GM12878 (cell line): ENCODE results near the gene TEN1. TPM values are rescaled to one million over a fixed set of nuclear protein-coding genes. Genes with fewer than 3 reads are reported as not detected.

Experiments
- ATAC-seq: fragments of 200-7000 bp; cut with Tn5 transposase; 3 replicates; pipeline ENCODE4 v1.9.1; 2020; ENCODE audit warnings: mild to moderate bottlenecking, moderate library complexity
- BruUV-seq: library from RNA; stranded (reverse); fragments of 400-500 nt; replicated peaks from 2 replicates; lab custom pipeline; 2021; lab: Mats Ljungman, UMichigan
- CTCF ChIA-PET: fragments of 300-600 bp; sonication (Branson Sonifier 250); formaldehyde crosslinking; extraction: SDS; loops from one replicate; lab custom pipeline; 2021; ENCODE audit warnings: inconsistent platforms; lab: Yijun Ruan, JAX
- POLR2A ChIA-PET: fragments of 350-600 bp; formaldehyde crosslinking; extraction: SDS; loops from one replicate; lab custom pipeline; 2021; ENCODE audit warnings: inconsistent platforms; lab: Charles Lee
- RAD21 ChIA-PET: fragments of 300-600 bp; sonication (Branson Sonifier 250); formaldehyde crosslinking; loops from one replicate; lab custom pipeline; 2023; ENCODE audit warnings: antibody characterized with exemption; ENCODE audit not compliant: unreplicated experiment; lab: Charles Lee
- SMC1A ChIA-PET: fragments of 300-600 bp; sonication (Branson Sonifier 250); formaldehyde crosslinking; loops from one replicate; lab custom pipeline; 2023; ENCODE audit not compliant: unreplicated experiment, uncharacterized antibody; lab: Charles Lee
- DNase-seq: peaks from one replicate; pipeline ENCODE4 v3.0.0-alpha.2; 2011; ENCODE audit warnings: low read depth, low spot score
- FAIRE-seq: peaks from 3 replicates; lab custom pipeline; 2011; peaks lifted over from hg19 to GRCh38; lab: Jason Lieb, UNC
- H2AFZ ChIP-seq: 2 replicates; pipeline ENCODE4 v1.6.0; 2011; ENCODE audit warnings: low read depth, low read length, control low read depth; ENCODE audit not compliant: control insufficient read depth
- H3K27ac ChIP-seq: 2 replicates; pipeline ENCODE4 v1.5.1; 2011; ENCODE audit warnings: control low read depth; ENCODE audit not compliant: control insufficient read depth, insufficient read depth
- H3K27me3 ChIP-seq, 2 experiments: replicated peaks in 1 of 2; 2 replicates each; pipeline versions ENCODE4 v1.6.0 to v1.6.1; 2011; ENCODE audit warnings: low read length in 1 of 2; ENCODE audit not compliant: control insufficient read depth in 2 of 2, insufficient read depth in 2 of 2
- H3K36me3 ChIP-seq, 2 experiments: 2 replicates each; pipeline ENCODE4 v1.5.1; 2011; ENCODE audit warnings: low read length in 1 of 2; ENCODE audit not compliant: control insufficient read depth in 2 of 2, insufficient read depth in 2 of 2
- H3K4me1 ChIP-seq: 2 replicates; pipeline ENCODE4 v1.6.1; 2011; ENCODE audit warnings: mild to moderate bottlenecking, low read length, moderate library complexity, mixed read lengths; ENCODE audit not compliant: control insufficient read depth, insufficient read depth
- H3K4me2 ChIP-seq: 2 replicates; pipeline ENCODE4 v1.6.0; 2011; ENCODE audit warnings: control low read depth; ENCODE audit not compliant: control insufficient read depth, insufficient read depth
- H3K4me3 ChIP-seq: fragments of 200-600 bp; sonication (generic); 2 replicates; pipeline ENCODE4 v1.5.1; 2016
- H3K79me2 ChIP-seq: 2 replicates; pipeline ENCODE4 v1.6.0; 2011; ENCODE audit warnings: low read length; ENCODE audit not compliant: control insufficient read depth, insufficient read depth
- H3K9ac ChIP-seq: 2 replicates; pipeline ENCODE4 v1.8.0; 2011; ENCODE audit warnings: low read length, control low read depth, mixed read lengths; ENCODE audit not compliant: control insufficient read depth, insufficient read depth
- H3K9me3 ChIP-seq: replicated peaks from 3 replicates; pipeline ENCODE4 v1.5.1; 2011; ENCODE audit warnings: mild to moderate bottlenecking, low read length; ENCODE audit not compliant: control insufficient read depth, insufficient read depth
- H4K20me1 ChIP-seq: 2 replicates; pipeline ENCODE4 v1.6.0; 2011; ENCODE audit not compliant: control insufficient read depth, insufficient read depth
- CHD1 ChIP-seq: IDR thresholded peaks from 2 replicates; pipeline ENCODE4 v1.6.1; 2012; ENCODE audit warnings: low read depth, low read length, improper control_type of control experiment
- CHD2 ChIP-seq: IDR thresholded peaks from 2 replicates; pipeline ENCODE4 v1.6.1; 2011; ENCODE audit warnings: low read depth, low read length, improper control_type of control experiment, borderline replicate concordance
- FOS ChIP-seq: IDR thresholded peaks from 3 replicates; pipeline ENCODE4 v1.6.1; 2011; ENCODE audit warnings: borderline replicate concordance; ENCODE audit not compliant: insufficient read length; ENCODE audit errors: extremely low read depth
- HDGF ChIP-seq: fragments of 450-650 bp; IDR thresholded peaks from 2 replicates; pipeline ENCODE4 v1.6.1; 2016; ENCODE audit warnings: antibody characterized with exemption
- IRF4 ChIP-seq: IDR thresholded peaks from 2 replicates; pipeline ENCODE4 v1.6.1; 2011; ENCODE audit warnings: low read depth, low read length
- MLLT1 ChIP-seq: fragments of 450-650 bp; IDR thresholded peaks from 2 replicates; pipeline ENCODE4 v1.6.1; 2016; ENCODE audit warnings: mild to moderate bottlenecking
- MXI1 ChIP-seq: fragments of 150-350 bp; IDR thresholded peaks from 2 replicates; pipeline ENCODE4 v1.6.1; 2011; ENCODE audit warnings: low read depth, mild to moderate bottlenecking, inconsistent platforms, low read length, improper control_type of control experiment
- MYB ChIP-seq: fragments of 150-350 bp; IDR thresholded peaks from 2 replicates; pipeline ENCODE4 v1.6.1; 2014; ENCODE audit warnings: mild to moderate bottlenecking, low read depth, low read length, borderline replicate concordance
- NFXL1 ChIP-seq: fragments of 450-650 bp; IDR thresholded peaks from 2 replicates; pipeline ENCODE4 v1.6.1; 2017; ENCODE audit warnings: antibody characterized with exemption, mild to moderate bottlenecking, borderline replicate concordance
- NR2C2 ChIP-seq: IDR thresholded peaks from 2 replicates; pipeline ENCODE4 v1.6.1; 2011; ENCODE audit warnings: borderline replicate concordance, low read depth; ENCODE audit not compliant: control insufficient read depth, insufficient read length
- POU2F2 ChIP-seq: IDR thresholded peaks from 3 replicates; pipeline ENCODE4 v1.6.1; 2011; ENCODE audit warnings: low read depth, mild to moderate bottlenecking, low read length, borderline replicate concordance
- RCOR1 ChIP-seq: conservative IDR thresholded peaks from 2 replicates; pipeline ENCODE4 v1.6.1; 2012; ENCODE audit warnings: low read depth, low read length, improper control_type of control experiment
- SMC3 ChIP-seq: IDR thresholded peaks from 2 replicates; pipeline ENCODE4 v1.6.1; 2011; ENCODE audit warnings: low read length, improper control_type of control experiment, borderline replicate concordance
- TAF1 ChIP-seq: IDR thresholded peaks from 2 replicates; pipeline ENCODE4 v1.6.1; 2011; ENCODE audit warnings: mild to moderate bottlenecking, low read depth, low read length, borderline replicate concordance
- TCF12 ChIP-seq: IDR thresholded peaks from 2 replicates; pipeline ENCODE4 v1.6.1; 2011; ENCODE audit warnings: low read depth, mild to moderate bottlenecking, low read length
- YBX1 ChIP-seq: fragments of 450-650 bp; IDR thresholded peaks from 2 replicates; pipeline ENCODE4 v1.6.1; 2016; ENCODE audit warnings: antibody characterized with exemption
- ZNF622 ChIP-seq: fragments of 450-650 bp; IDR thresholded peaks from 2 replicates; pipeline ENCODE4 v1.6.1; 2017; ENCODE audit warnings: mild to moderate bottlenecking, inconsistent platforms
- WGBS: methylation state at CpG from one replicate; pipeline ENCODE4 v1.1.6; 2016; ENCODE audit warnings: low lambda C conversion rate; ENCODE audit not compliant: insufficient replicate concordance, insufficient coverage; ENCODE audit errors: missing lambda C conversion rate; 5-methylcytosine and 5-hydroxymethylcytosine counted together
- in situ Hi-C: fragments of 300-500 bp; cut with MboI; formaldehyde crosslinking; loops from 9 replicates; pipeline ENCODE4 v1.14.3; 2018; ENCODE audit warnings: mixed read lengths
- intact Hi-C: fragments of 100-400 bp; cut with micrococcal nuclease; formaldehyde crosslinking; loops from one replicate; pipeline ENCODE4 v1.14.2; 2022; ENCODE audit not compliant: unreplicated experiment
- polyA plus RNA-seq, 11 experiments: library from polyadenylated mRNA; depleted of rRNA in 4 of 11; unstranded in 6 of 11; stranded (reverse) in 5 of 11; fragments of >200 nt; fragmentation: Nextera tagmentation in 4 of 11; fragmentation: Illumina TruSeq in 1 of 11; extraction: Ambion mirVana in 4 of 11; extraction: Trizol in 1 of 11; gene quantifications; 1 replicate in 1 of 11; 2 replicates in 10 of 11; pipeline versions ENCODE4 v1.2.1 to v1.2.3, GENCODE V29; 2011 to 2016; ENCODE audit warnings: inconsistent platforms in 2 of 11, missing spikeins in 2 of 11, low read depth in 1 of 11
- total RNA-seq, 4 experiments: library from RNA; depleted of rRNA in 3 of 4; stranded (reverse); fragments of >200 nt in 3 of 4; fragmentation: Illumina TruSeq in 1 of 4; extraction: Trizol in 1 of 4; gene quantifications; 2 replicates each; pipeline versions ENCODE4 v1.2.1 to v1.2.3, GENCODE V29; 2013 to 2021

TEN1 gene
- total and polyA plus RNA-seq, 10 of the 15 experiments (the other 5 are each of a cell fraction or from before 2014, with no cell fraction given) = 1.1 to 33.1 (median 17.4) TPM

- H3K36me3 ChIP-seq = peaks cover 1 to 28% of the 10 kb centered on the region in 2 experiments
Measured at GRCh38 chr17:75950855-75951554, 28.0 kb upstream of the TEN1 start.

GRCh38 chr17:75959051-75959838 lies 19.8 kb upstream of the TEN1 start:
- RAD21 ChIA-PET = no interaction called here
- H3K9me3 ChIP-seq = no peaks in the 10 kb centered on the region
- no peaks in the 10 kb centered on the region for H3K4me1 ChIP-seq
- H3K9ac ChIP-seq = no peak overlapping the region
- POLR2A ChIA-PET = no interaction called here
- no peak for FAIRE-seq
- H2AFZ ChIP-seq = no peak overlapping the region
- SMC1A ChIA-PET = no interaction called here
- H4K20me1 ChIP-seq = no peaks in the 10 kb centered on the region
- no peaks in the 10 kb centered on the region; the same call in 1 of the 2 replicates for H3K79me2 ChIP-seq
- CTCF ChIA-PET = interaction anchor here (0.7 to 1.0 kb wide), 2 partner anchors 12 to 193 kb away, joined by 3 to 4 read pairs; no protein-coding TSS in a partner anchor
- intact Hi-C loops (no loop called here), in situ Hi-C loops (no loop called here)
- peaks cover 0 to 12% of the 10 kb centered on the region in 2 experiments; a peak in 3 of 4 replicates for H3K36me3 ChIP-seq
- 88% methylated on average over 8 of the region's 8 CpGs for WGBS
- no peak for DNase-seq
- BruUV-seq = no TSS peak
- H3K4me3 ChIP-seq = no peak overlapping the region
- no peak for ATAC-seq
- H3K4me2 ChIP-seq = no peak overlapping the region
- H3K27ac ChIP-seq = no peak overlapping the region
- H3K27me3 ChIP-seq = no peaks in the 10 kb centered on the region
- TF ChIP-seq MXI1 = no peak
- TF ChIP-seq TCF12 = no peak
- no peak for TF ChIP-seq MYB
- TF ChIP-seq SMC3 = no peak
- no peak for TF ChIP-seq NFXL1
- TF ChIP-seq CHD1 = no peak
- TF ChIP-seq YBX1 = no peak
- no peak for TF ChIP-seq RCOR1
- no peak for TF ChIP-seq TAF1
- TF ChIP-seq CHD2 = no peak
- no peak for TF ChIP-seq MLLT1

More at GRCh38 chr17:75950855-75951554, 28.0 kb upstream of the TEN1 start:
- Histone ChIP-seq H3K79me2 (no peaks in the 10 kb centered on the region), H3K4me1 (no peaks in the 10 kb centered on the region), H2AFZ (no peak overlapping the region), H3K4me3 (no peak overlapping the region), H4K20me1 (no peaks in the 10 kb centered on the region), H3K27ac (no peak overlapping the region), H3K9me3 (no peaks in the 10 kb centered on the region), H3K9ac (no peak overlapping the region), H3K4me2 (no peak overlapping the region), H3K27me3 (no peaks in the 10 kb centered on the region)
- RAD21 ChIA-PET = interaction anchor here (0.6 kb wide), 1 partner anchor 12 kb away, joined by 3 read pairs; no protein-coding TSS in a partner anchor
- FAIRE-seq (no peak), DNase-seq (no peak), ATAC-seq (no peak)
- in situ Hi-C loops (no loop called here), intact Hi-C loops (no loop called here)
- POLR2A ChIA-PET = interaction anchor here (0.6 kb wide), 1 partner anchor 18 kb away, joined by 10 read pairs; no protein-coding TSS in a partner anchor
- SMC1A ChIA-PET = interaction anchor here (0.6 kb wide), 1 partner anchor 203 kb away, joined by 3 read pairs; no protein-coding TSS in a partner anchor
- 83% methylated on average over 8 of the region's 8 CpGs for WGBS
- CTCF ChIA-PET = interaction anchor here (1.1 kb wide), 1 partner anchor 52 kb away, joined by 3 read pairs; no protein-coding TSS in a partner anchor
- no TSS peak for BruUV-seq
- no peak for TF ChIP-seq HDGF
- no peak for TF ChIP-seq FOS
- TF ChIP-seq IRF4 = no peak
- TF ChIP-seq ZNF622 = no peak
- TF ChIP-seq POU2F2 = no peak
- no peak for TF ChIP-seq NR2C2
